Stomach (tissue), 9 donors: ENCODE data around the gene TMTC3. TPM values are rescaled to one million over a fixed set of nuclear protein-coding genes. Genes with fewer than 3 reads are reported as not detected.

ENCODE experiments used
- DNase-seq, 2 donors: peaks; one replicate each; pipeline versions ENCODE4 v3.0.0 to v3.0.0-alpha.2; 2013 to 2019
- H3K27ac ChIP-seq, 5 donors: fragments of 200-600 bp in 4 of 5; sonication (generic) in 4 of 5; one replicate each; pipeline ENCODE4 v1.5.1; 2013 to 2019; ENCODE audit warnings: mild to moderate bottlenecking in 1 of 5, moderate library complexity in 1 of 5
- H3K27me3 ChIP-seq, 3 donors: fragments of 200-600 bp; sonication (generic); one replicate each; pipeline ENCODE4 v1.5.1; 2017 to 2019; ENCODE audit warnings: mixed run types in 1 of 3
- H3K36me3 ChIP-seq, 4 donors: fragments of 200-600 bp; sonication (generic); 1 replicate in 3 of 4; 2 replicates in 1 of 4; pipeline ENCODE4 v1.5.1; 2016 to 2019
- H3K4me1 ChIP-seq, 4 donors: fragments of 200-600 bp; sonication (generic); one replicate each; pipeline ENCODE4 v1.5.1; 2016 to 2019
- H3K4me3 ChIP-seq, 4 donors: fragments of 200-600 bp; sonication (generic) in 3 of 4; one replicate each; pipeline ENCODE4 v1.5.1; 2016 to 2019; ENCODE audit warnings: mild to moderate bottlenecking in 1 of 4
- H3K9me3 ChIP-seq, 4 donors: fragments of 200-600 bp; sonication (generic); one replicate each; pipeline ENCODE4 v1.5.1; 2016 to 2019
- EP300 ChIP-seq: sonication (generic); formaldehyde crosslinking; IDR thresholded peaks from one replicate; pipeline ENCODE4 v1.6.1; 2017; ENCODE audit warnings: antibody characterized with exemption
- POLR2A ChIP-seq, 4 donors: fragments of 450-650 bp; IDR thresholded peaks; one replicate each; pipeline ENCODE4 v1.6.1; 2016; ENCODE audit warnings: antibody characterized with exemption in 4 of 4, control low read depth in 2 of 4, mild to moderate bottlenecking in 1 of 4, moderate library complexity in 1 of 4
- POLR2AphosphoS5 ChIP-seq, 3 donors: sonication (generic); formaldehyde crosslinking; IDR thresholded peaks; one replicate each; pipeline ENCODE4 v1.6.1; 2016; ENCODE audit warnings: antibody characterized with exemption in 3 of 3
- WGBS, 5 donors: extraction: QIAGEN DNeasy Blood & Tissue Kit in 3 of 5; methylation state at CpG; one replicate each; pipeline versions ENCODE4 v1.1.5 to v1.1.7; 2013 to 2018; 5-methylcytosine and 5-hydroxymethylcytosine counted together
- intact Hi-C: fragments of 100-400 bp; cut with DNase I; formaldehyde crosslinking; loops from one replicate; pipeline ENCODE4 v1.15.1; 2023; ENCODE audit warnings: low total_unique reads
- polyA plus RNA-seq, 3 donors: library from polyadenylated mRNA; stranded (reverse); fragments of 200-250 nt; gene quantifications; one replicate each; pipeline ENCODE4 v1.2.3, GENCODE V29; 2013
- total RNA-seq, 5 donors: library from RNA; depleted of rRNA; stranded (reverse); fragments of >200 nt; gene quantifications; one replicate each; pipeline versions ENCODE4 v1.1.0 to v1.2.3, GENCODE V29; 2014 to 2016
- TF ChIP-seq, protein P1 (sequence below), 7 experiments: fragments of 450-650 bp in 4 of 7; fragments of 200-600 bp in 3 of 7; sonication (generic) in 3 of 7; IDR thresholded peaks; one replicate each; pipeline ENCODE4 v1.5.1; 2016 to 2019; ENCODE audit warnings: antibody characterized with exemption in 7 of 7, control low read depth in 2 of 7, mild to moderate bottlenecking in 1 of 7
- donor health status: healthy with polysubstance abuse.
- donor health status: Bipolar disorder and iron deficiency.
- donor health status: healthy.

TMTC3 gene
- total and polyA plus RNA-seq, 8 donors: 1.7 to 33.6 (median 3.4) TPM

DNA sequence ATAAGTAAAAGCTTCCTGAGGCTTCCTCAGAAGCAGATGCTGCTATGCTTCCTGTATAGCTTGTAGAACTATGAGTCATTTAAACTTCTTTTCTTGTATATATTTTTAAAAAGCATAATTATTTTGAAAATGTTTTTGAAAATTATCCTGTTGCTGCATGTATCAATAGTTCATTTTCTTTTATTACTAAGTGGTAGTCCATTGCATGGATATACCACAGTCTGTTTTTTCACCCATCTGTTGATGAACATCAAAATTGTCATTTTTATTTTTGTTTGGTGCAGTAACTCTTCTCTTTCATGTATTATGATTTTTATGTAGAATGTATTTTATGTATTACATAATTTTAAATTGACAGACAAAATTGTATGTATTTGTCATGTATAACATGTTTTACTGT, 81.4 kb downstream of the TMTC3 start:
- Histone ChIP-seq H3K9me3 (peaks cover 9 to 36% (median 20%) of the 10 kb centered on the region in 4 donors), H3K36me3 (no peaks in the 10 kb centered on the region), H3K27me3 (no peaks in the 10 kb centered on the region), H3K4me3 (no peak overlapping the region), H3K27ac (no peak overlapping the region), H3K4me1 (no peaks in the 10 kb centered on the region)
- intact Hi-C loops: no loop called here
- TF ChIP-seq EP300: no peak
- no peak for TF ChIP-seq POLR2A (IDR thresholded peaks at IDR 0.05)
- DNase-seq: no peak

GRCh38 chr12:88225776-88226175, 83.7 kb downstream of the TMTC3 start:
- no peaks in the 10 kb centered on the region for H3K27me3 ChIP-seq
- peaks cover 0 to 17% (median 7%) of the 10 kb centered on the region in 4 donors for H3K9me3 ChIP-seq
- H3K4me3 ChIP-seq: no peak overlapping the region
- intact Hi-C loops: no loop called here
- no peaks in the 10 kb centered on the region for H3K4me1 ChIP-seq
- H3K36me3 ChIP-seq: no peaks in the 10 kb centered on the region
- DNase-seq: no peak
- TF ChIP-seq, protein P1, sequence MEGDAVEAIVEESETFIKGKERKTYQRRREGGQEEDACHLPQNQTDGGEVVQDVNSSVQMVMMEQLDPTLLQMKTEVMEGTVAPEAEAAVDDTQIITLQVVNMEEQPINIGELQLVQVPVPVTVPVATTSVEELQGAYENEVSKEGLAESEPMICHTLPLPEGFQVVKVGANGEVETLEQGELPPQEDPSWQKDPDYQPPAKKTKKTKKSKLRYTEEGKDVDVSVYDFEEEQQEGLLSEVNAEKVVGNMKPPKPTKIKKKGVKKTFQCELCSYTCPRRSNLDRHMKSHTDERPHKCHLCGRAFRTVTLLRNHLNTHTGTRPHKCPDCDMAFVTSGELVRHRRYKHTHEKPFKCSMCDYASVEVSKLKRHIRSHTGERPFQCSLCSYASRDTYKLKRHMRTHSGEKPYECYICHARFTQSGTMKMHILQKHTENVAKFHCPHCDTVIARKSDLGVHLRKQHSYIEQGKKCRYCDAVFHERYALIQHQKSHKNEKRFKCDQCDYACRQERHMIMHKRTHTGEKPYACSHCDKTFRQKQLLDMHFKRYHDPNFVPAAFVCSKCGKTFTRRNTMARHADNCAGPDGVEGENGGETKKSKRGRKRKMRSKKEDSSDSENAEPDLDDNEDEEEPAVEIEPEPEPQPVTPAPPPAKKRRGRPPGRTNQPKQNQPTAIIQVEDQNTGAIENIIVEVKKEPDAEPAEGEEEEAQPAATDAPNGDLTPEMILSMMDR (IDR thresholded peaks at IDR 0.05): no peak
- TF ChIP-seq EP300 (no peak), POLR2AphosphoS5 (IDR thresholded peaks at IDR 0.05) (no peak), POLR2A (IDR thresholded peaks at IDR 0.05) (no peak)
- H3K27ac ChIP-seq: no peak overlapping the region

GRCh38 chr12:88227263-88227662, 85.2 kb downstream of the TMTC3 start:
- TF ChIP-seq POLR2A (IDR thresholded peaks at IDR 0.05): no peak
- no peak for TF ChIP-seq EP300
- TF ChIP-seq, protein P1 (IDR thresholded peaks at IDR 0.05): no peak
- no peak for TF ChIP-seq POLR2AphosphoS5 (IDR thresholded peaks at IDR 0.05)
- intact Hi-C loops: no loop called here
- Histone ChIP-seq H3K4me1 (no peaks in the 10 kb centered on the region), H3K9me3 (peaks cover 0 to 6% (median 2%) of the 10 kb centered on the region in 4 donors), H3K27ac (no peak overlapping the region), H3K27me3 (no peaks in the 10 kb centered on the region), H3K4me3 (no peak overlapping the region), H3K36me3 (no peaks in the 10 kb centered on the region)
- no peak for DNase-seq
- 69 to 82% (median 72%) methylated on average over 7 of the region's 7 CpGs for WGBS, 5 donors

- Histone ChIP-seq H3K27me3 (no peaks in the 10 kb centered on the region), H3K36me3 (no peaks in the 10 kb centered on the region), H3K9me3 (peaks cover 0 to 6% (median 0%) of the 10 kb centered on the region in 4 donors), H3K27ac (no peak overlapping the region), H3K4me3 (no peak overlapping the region), H3K4me1 (no peaks in the 10 kb centered on the region)
- DNase-seq: no peak
- intact Hi-C loops: no loop called here
- TF ChIP-seq POLR2A (IDR thresholded peaks at IDR 0.05) (no peak), POLR2AphosphoS5 (IDR thresholded peaks at IDR 0.05) (no peak), EP300 (no peak)
- TF ChIP-seq, protein P1 (IDR thresholded peaks at IDR 0.05): no peak
- WGBS, 5 donors: 95 to 97% (median 96%) methylated on average over 12 of the region's 12 CpGs
These were observed 85.8 kb downstream of the TMTC3 start for GRCh38 chr12:88227871-88228270.

GRCh38 chr12:88228720-88229119, 86.6 kb downstream of the TMTC3 start:
- Histone ChIP-seq H3K27ac (no peak overlapping the region), H3K9me3 (no peaks in the 10 kb centered on the region), H3K27me3 (no peaks in the 10 kb centered on the region), H3K4me1 (no peaks in the 10 kb centered on the region), H3K36me3 (no peaks in the 10 kb centered on the region), H3K4me3 (no peak overlapping the region)
- WGBS, 5 donors: 92 to 100% (median 97%) methylated on average over 4 of the region's 4 CpGs
- intact Hi-C loops: no loop called here
- TF ChIP-seq POLR2AphosphoS5 (IDR thresholded peaks at IDR 0.05): no peak
- no peak for TF ChIP-seq POLR2A (IDR thresholded peaks at IDR 0.05)
- no peak for TF ChIP-seq EP300
- DNase-seq: no peak
